Upper lobe of left lung (tissue), 4 donors: ENCODE data around the gene LNPK.

Experiments used
- EP300 ChIP-seq, 4 donors: sonication (generic); formaldehyde crosslinking; IDR thresholded peaks; one replicate each; pipeline ENCODE4 v1.5.1; 2017; ENCODE audit warnings: antibody characterized with exemption in 4 of 4, control low read depth in 2 of 4
- POLR2A ChIP-seq, 4 donors: fragments of 450-650 bp; IDR thresholded peaks; one replicate each; pipeline ENCODE4 v1.5.1; 2016 to 2017; ENCODE audit warnings: antibody characterized with exemption in 4 of 4, mild to moderate bottlenecking in 2 of 4
- POLR2AphosphoS5 ChIP-seq, 2 donors: sonication (generic); formaldehyde crosslinking; IDR thresholded peaks; one replicate each; pipeline ENCODE4 v1.5.1; 2017; ENCODE audit warnings: antibody characterized with exemption in 2 of 2
- TF ChIP-seq, protein P1 (sequence below), 6 experiments: fragments of 450-650 bp in 4 of 6; fragments of 200-600 bp in 2 of 6; sonication (generic) in 2 of 6; IDR thresholded peaks; one replicate each; pipeline ENCODE4 v1.5.1; 2016 to 2019; ENCODE audit warnings: antibody characterized with exemption in 6 of 6

DNA sequence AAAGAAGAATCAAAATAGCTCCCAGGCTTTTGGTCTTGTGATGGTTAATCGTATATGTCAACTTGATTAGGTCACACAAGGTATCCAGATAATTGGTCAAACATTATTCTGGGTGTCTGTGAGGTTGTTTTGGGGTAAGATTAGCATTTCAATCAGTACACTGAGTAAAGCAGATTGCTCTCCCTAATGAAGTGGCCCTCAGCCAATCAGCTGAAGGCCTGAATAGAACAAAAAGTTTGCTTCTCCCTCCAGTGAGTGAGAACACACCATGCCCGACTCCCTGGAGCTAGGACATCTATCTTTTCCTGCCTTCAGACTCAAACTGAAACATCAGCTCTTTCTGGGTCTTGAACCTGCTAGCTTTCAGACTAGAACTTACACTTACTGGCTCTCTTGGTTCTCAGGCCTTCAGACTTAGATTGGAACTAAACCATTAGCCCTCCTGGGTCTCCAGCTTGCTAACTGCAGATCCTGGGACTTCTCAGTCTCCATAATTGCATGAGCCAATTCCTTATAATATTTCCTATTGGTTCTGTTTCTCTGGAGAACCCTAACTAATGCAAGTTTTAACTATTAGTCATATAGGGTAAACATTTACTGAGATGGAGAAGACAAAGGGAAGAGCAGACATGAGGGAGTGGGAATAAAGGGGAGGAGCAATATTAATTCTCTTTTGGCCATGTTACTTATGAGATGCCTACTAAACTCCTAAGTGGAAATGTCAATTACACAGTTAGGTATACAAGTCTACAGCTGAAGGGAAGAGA lies 25.5 kb downstream of the LNPK start:
- TF ChIP-seq, protein P1, sequence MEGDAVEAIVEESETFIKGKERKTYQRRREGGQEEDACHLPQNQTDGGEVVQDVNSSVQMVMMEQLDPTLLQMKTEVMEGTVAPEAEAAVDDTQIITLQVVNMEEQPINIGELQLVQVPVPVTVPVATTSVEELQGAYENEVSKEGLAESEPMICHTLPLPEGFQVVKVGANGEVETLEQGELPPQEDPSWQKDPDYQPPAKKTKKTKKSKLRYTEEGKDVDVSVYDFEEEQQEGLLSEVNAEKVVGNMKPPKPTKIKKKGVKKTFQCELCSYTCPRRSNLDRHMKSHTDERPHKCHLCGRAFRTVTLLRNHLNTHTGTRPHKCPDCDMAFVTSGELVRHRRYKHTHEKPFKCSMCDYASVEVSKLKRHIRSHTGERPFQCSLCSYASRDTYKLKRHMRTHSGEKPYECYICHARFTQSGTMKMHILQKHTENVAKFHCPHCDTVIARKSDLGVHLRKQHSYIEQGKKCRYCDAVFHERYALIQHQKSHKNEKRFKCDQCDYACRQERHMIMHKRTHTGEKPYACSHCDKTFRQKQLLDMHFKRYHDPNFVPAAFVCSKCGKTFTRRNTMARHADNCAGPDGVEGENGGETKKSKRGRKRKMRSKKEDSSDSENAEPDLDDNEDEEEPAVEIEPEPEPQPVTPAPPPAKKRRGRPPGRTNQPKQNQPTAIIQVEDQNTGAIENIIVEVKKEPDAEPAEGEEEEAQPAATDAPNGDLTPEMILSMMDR (IDR thresholded peaks at IDR 0.05): no peak
- TF ChIP-seq POLR2AphosphoS5 (IDR thresholded peaks at IDR 0.05) (no peak), POLR2A (IDR thresholded peaks at IDR 0.05) (no peak), EP300 (IDR thresholded peaks at IDR 0.05) (no peak)
